ENCODE data around the gene ZBTB20. TPM values are rescaled to one million over a fixed set of nuclear protein-coding genes. Genes with fewer than 3 reads are reported as not detected.

The ZBTB20 gene
- total and polyA plus RNA-seq, 2 donors from 2014 or later, result 0.99 to 142 TPM

DNA sequence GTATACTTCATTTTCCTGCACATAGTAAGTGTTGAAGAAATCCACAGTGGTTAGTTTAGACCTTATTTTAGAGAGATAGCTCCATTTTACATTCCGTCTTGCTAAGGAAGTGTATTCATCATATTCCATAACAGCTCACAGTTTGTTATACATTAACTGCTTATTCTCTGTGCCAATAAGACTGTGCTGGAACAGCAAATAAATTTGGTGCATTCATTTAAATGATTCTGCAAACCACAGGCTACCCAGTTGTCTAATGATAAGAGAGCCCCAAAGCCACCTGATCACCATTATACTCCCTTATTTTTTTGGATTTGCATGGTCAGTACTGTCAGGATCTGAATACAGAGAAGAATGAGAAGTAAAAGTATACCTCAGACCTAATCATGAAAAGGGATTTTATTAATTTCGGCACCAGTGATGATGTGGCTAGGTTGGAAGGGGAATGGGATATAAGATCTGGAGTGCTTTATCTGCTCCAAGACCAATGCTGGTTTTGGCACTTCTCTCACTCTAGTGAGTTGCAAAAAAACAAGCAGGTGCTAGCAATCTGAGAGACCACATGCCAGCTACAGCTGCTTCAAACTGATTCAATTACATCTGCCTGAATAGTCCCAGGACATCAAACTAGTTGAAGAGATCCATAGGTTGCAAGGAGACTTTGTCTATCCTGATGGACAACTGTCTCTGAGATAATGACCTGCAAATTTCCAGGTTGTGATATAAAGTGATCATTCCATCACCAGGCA is 254.8 kb downstream of the ZBTB20 start:
- TF ChIP-seq, protein P1, sequence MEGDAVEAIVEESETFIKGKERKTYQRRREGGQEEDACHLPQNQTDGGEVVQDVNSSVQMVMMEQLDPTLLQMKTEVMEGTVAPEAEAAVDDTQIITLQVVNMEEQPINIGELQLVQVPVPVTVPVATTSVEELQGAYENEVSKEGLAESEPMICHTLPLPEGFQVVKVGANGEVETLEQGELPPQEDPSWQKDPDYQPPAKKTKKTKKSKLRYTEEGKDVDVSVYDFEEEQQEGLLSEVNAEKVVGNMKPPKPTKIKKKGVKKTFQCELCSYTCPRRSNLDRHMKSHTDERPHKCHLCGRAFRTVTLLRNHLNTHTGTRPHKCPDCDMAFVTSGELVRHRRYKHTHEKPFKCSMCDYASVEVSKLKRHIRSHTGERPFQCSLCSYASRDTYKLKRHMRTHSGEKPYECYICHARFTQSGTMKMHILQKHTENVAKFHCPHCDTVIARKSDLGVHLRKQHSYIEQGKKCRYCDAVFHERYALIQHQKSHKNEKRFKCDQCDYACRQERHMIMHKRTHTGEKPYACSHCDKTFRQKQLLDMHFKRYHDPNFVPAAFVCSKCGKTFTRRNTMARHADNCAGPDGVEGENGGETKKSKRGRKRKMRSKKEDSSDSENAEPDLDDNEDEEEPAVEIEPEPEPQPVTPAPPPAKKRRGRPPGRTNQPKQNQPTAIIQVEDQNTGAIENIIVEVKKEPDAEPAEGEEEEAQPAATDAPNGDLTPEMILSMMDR (IDR thresholded peaks at IDR 0.05; ENCODE audit: borderline replicate concordance, extremely low read depth, insufficient read depth), result no peak
- Histone ChIP-seq H3K9ac (ENCODE audit: low read length in 3 of 3) (no peak overlapping the region), H3K27ac (ENCODE audit: low read depth in 2 of 2, low read length in 2 of 2) (peak overlapping the region in 1 of 2 donors; percentile 13), H3K4me3 (ENCODE audit: low read length in 3 of 3) (no peak overlapping the region), H3K4me1 (ENCODE audit: control insufficient read depth in 2 of 3, insufficient read depth in 2 of 3, low read depth in 1 of 3, low read length in 3 of 3) (peaks cover 0 to 10% (median 3%) of the 10 kb centered on the region in 3 donors), H3K36me3 (ENCODE audit: control insufficient read depth in 2 of 3, insufficient read depth in 3 of 3, low read length in 3 of 3) (no peaks in the 10 kb centered on the region), H3K9me3 (ENCODE audit: control insufficient read depth in 2 of 3, insufficient read depth in 1 of 3, low read length in 3 of 3) (no peaks in the 10 kb centered on the region), H3K27me3 (ENCODE audit: control insufficient read depth, insufficient read depth, low read length) (no peaks in the 10 kb centered on the region)
- FAIRE-seq, result no peak
- intact Hi-C loops (cut with DNase I), result no loop called here
- DNase-seq, result no peak

DNA sequence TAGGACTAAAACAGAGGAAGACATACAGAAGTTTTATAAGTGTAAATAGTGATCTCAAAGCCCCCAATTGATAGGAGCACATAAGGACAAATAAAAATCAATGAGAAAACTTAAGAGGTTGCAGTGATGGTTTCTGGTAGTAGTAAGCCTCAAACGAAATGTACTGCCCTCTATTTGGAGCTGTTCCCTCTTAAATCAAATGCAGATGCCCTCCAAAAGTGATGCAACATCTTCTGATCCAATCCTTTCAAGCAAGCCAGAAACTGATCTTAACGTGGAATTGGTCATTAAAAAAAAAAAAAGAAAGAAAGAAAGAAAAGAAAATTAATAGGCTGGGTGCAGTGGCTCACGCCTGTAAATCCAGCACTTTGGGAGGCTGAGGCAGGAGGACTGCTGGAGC is 259.3 kb downstream of the ZBTB20 start:
- Histone ChIP-seq H3K9me3 (ENCODE audit: control insufficient read depth in 2 of 3, insufficient read depth in 1 of 3, low read length in 3 of 3) (no peaks in the 10 kb centered on the region), H3K9ac (ENCODE audit: low read length in 3 of 3) (no peak overlapping the region), H3K27me3 (ENCODE audit: control insufficient read depth, insufficient read depth, low read length) (no peaks in the 10 kb centered on the region), H3K4me3 (ENCODE audit: low read length in 3 of 3) (no peak overlapping the region), H3K27ac (ENCODE audit: low read depth in 2 of 2, low read length in 2 of 2) (no peak overlapping the region), H3K4me1 (ENCODE audit: control insufficient read depth in 2 of 3, insufficient read depth in 2 of 3, low read depth in 1 of 3, low read length in 3 of 3) (peaks cover 0 to 22% (median 11%) of the 10 kb centered on the region in 3 donors), H3K36me3 (ENCODE audit: control insufficient read depth in 2 of 3, insufficient read depth in 3 of 3, low read length in 3 of 3) (no peaks in the 10 kb centered on the region)
- FAIRE-seq (no peak), DNase-seq (no peak)
- TF ChIP-seq, protein P1 (IDR thresholded peaks at IDR 0.05; ENCODE audit: borderline replicate concordance, extremely low read depth, insufficient read depth), result no peak
- intact Hi-C loops (cut with DNase I), result no loop called here

DNA sequence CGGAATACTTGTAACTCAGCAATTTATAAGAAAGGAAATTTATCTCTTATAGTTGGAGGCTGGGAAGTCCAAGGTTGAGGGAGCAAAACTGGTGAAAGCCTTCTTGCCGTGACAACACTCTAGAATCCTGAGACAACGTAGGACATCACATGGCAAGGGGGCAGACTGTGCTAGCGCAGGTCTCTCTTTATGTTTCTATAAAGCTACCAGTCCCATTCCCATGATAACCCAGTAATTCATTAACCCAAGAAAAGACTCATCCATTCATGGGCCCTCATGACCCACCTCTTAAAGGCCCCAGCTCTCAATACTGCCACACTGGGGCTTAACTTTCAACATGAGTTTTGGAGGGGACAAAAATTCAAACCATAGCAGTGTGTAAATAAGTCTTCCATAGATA is 260.2 kb downstream of the ZBTB20 start:
- no peaks in the 10 kb centered on the region for H3K9me3 ChIP-seq (ENCODE audit: control insufficient read depth in 2 of 3, insufficient read depth in 1 of 3, low read length in 3 of 3)
- H3K27ac ChIP-seq (ENCODE audit: low read depth in 2 of 2, low read length in 2 of 2), result no peak overlapping the region
- TF ChIP-seq, protein P1 (IDR thresholded peaks at IDR 0.05; ENCODE audit: borderline replicate concordance, extremely low read depth, insufficient read depth), result no peak
- peaks cover 0 to 15% (median 8%) of the 10 kb centered on the region in 3 donors for H3K4me1 ChIP-seq (ENCODE audit: control insufficient read depth in 2 of 3, insufficient read depth in 2 of 3, low read depth in 1 of 3, low read length in 3 of 3)
- no peak overlapping the region for H3K9ac ChIP-seq (ENCODE audit: low read length in 3 of 3)
- FAIRE-seq (no peak), DNase-seq (peak in 1 of 5 donors; percentile 47)
- H3K36me3 ChIP-seq (ENCODE audit: control insufficient read depth in 2 of 3, insufficient read depth in 3 of 3, low read length in 3 of 3), result no peaks in the 10 kb centered on the region
- intact Hi-C loops (cut with DNase I), result no loop called here
- no peaks in the 10 kb centered on the region for H3K27me3 ChIP-seq (ENCODE audit: control insufficient read depth, insufficient read depth, low read length)
- H3K4me3 ChIP-seq (ENCODE audit: low read length in 3 of 3), result no peak overlapping the region

All from kidney (tissue), 14 donors.